Testis (tissue), 3 donors: Measurements from ENCODE around the gene EGFR. TPM values are rescaled to one million over a fixed set of nuclear protein-coding genes. Genes with fewer than 3 reads are reported as not detected.

Experiments
- DNase-seq: peaks from one replicate; pipeline ENCODE4 v3.0.0-alpha.2; 2019
- H3K27ac ChIP-seq, 2 donors: fragments of 200-600 bp; sonication (generic); one replicate each; pipeline ENCODE4 v1.5.1; 2019
- H3K27me3 ChIP-seq: fragments of 200-600 bp; sonication (generic); one replicate; pipeline ENCODE4 v1.5.1; 2019
- H3K36me3 ChIP-seq: fragments of 200-600 bp; sonication (generic); one replicate; pipeline ENCODE4 v1.5.1; 2017; ENCODE audit warnings: low read depth; ENCODE audit errors: missing control alignments
- H3K4me1 ChIP-seq: fragments of 200-600 bp; sonication (generic); one replicate; pipeline ENCODE4 v1.5.1; 2019
- H3K4me3 ChIP-seq, 2 donors: fragments of 200-600 bp; sonication (generic); one replicate each; pipeline ENCODE4 v1.5.1; 2017 to 2019
- H3K9me3 ChIP-seq: fragments of 200-600 bp; sonication (generic); one replicate; pipeline ENCODE4 v1.5.1; 2017
- CTCF ChIP-seq, 3 experiments: fragments of 450-650 bp in 2 of 3; fragments of 200-600 bp in 1 of 3; sonication (generic) in 1 of 3; IDR thresholded peaks; one replicate each; pipeline ENCODE4 v1.5.1; 2016 to 2019; ENCODE audit warnings: antibody characterized with exemption in 3 of 3, mild to moderate bottlenecking in 2 of 3, moderate library complexity in 1 of 3
- POLR2A ChIP-seq: fragments of 450-650 bp; IDR thresholded peaks from one replicate; pipeline ENCODE4 v1.6.1; 2017; ENCODE audit warnings: antibody characterized with exemption, mild to moderate bottlenecking, moderate library complexity
- WGBS, 2 donors: methylation state at CpG; one replicate each; pipeline ENCODE4 v1.1.5; 2018; 5-methylcytosine and 5-hydroxymethylcytosine counted together
- intact Hi-C: fragments of 100-400 bp; cut with DNase I; formaldehyde crosslinking; loops from one replicate; pipeline ENCODE4 v1.15.1; 2023; ENCODE audit warnings: low total_unique reads
- polyA plus RNA-seq: library from polyadenylated mRNA; stranded (reverse); fragments of 350-450 nt; fragmentation: Illumina TruSeq; extraction: RNeasy Lipid Tissue Mini Kit (QIAGEN cat#74804); gene quantifications from one replicate; pipeline ENCODE4 v1.2.3, GENCODE V29; 2014; ENCODE audit warnings: low read depth, low replicate concordance; ENCODE audit not compliant: insufficient read depth
- total RNA-seq, 2 donors: library from RNA; depleted of rRNA; stranded (reverse); fragments of >200 nt; gene quantifications; one replicate each; pipeline ENCODE4 v1.2.3, GENCODE V29; 2016

EGFR gene
- total and polyA plus RNA-seq, 3 donors from 2014 or later: 11.0 to 45.0 (median 18.2) TPM

GRCh38 chr7:55170335-55171069 is 151.7 kb downstream of the EGFR start:
- Histone ChIP-seq H3K4me1 (no peaks in the 10 kb centered on the region), H3K4me3 (no peak overlapping the region), H3K27ac (no peak overlapping the region), H3K27me3 (no peaks in the 10 kb centered on the region), H3K9me3 (no peaks in the 10 kb centered on the region), H3K36me3 (no peaks in the 10 kb centered on the region)
- 79 to 83% methylated on average over 11 of the region's 11 CpGs for WGBS, 2 donors
- intact Hi-C loops: no loop called here
- TF ChIP-seq CTCF (IDR thresholded peaks at IDR 0.05): no peak
- TF ChIP-seq POLR2A: no peak
- no peak for DNase-seq

GRCh38 chr7:55171157-55171556 is 152.3 kb downstream of the EGFR start:
- intact Hi-C loops: no loop called here
- H3K4me3 ChIP-seq: no peak overlapping the region
- DNase-seq: no peak
- no peak overlapping the region for H3K27ac ChIP-seq
- 90 to 93% methylated on average over 7 of the region's 7 CpGs for WGBS, 2 donors
- TF ChIP-seq CTCF (IDR thresholded peaks at IDR 0.05) (no peak), POLR2A (no peak)
- no peaks in the 10 kb centered on the region for H3K4me1 ChIP-seq
- H3K36me3 ChIP-seq: no peaks in the 10 kb centered on the region
- H3K9me3 ChIP-seq: no peaks in the 10 kb centered on the region
- H3K27me3 ChIP-seq: no peaks in the 10 kb centered on the region

- no peak for TF ChIP-seq POLR2A
- TF ChIP-seq CTCF (IDR thresholded peaks at IDR 0.05): no peak
- Histone ChIP-seq H3K27ac (no peak overlapping the region), H3K4me1 (peaks cover 4% of the 10 kb centered on the region), H3K4me3 (no peak overlapping the region), H3K27me3 (no peaks in the 10 kb centered on the region), H3K9me3 (no peaks in the 10 kb centered on the region), H3K36me3 (no peaks in the 10 kb centered on the region)
- no peak for DNase-seq
- intact Hi-C loops: no loop called here
- WGBS, 2 donors: 82 to 90% methylated on average over 5 of the region's 5 CpGs
These were observed 153.3 kb downstream of the EGFR start for GRCh38 chr7:55172161-55172560.

- TF ChIP-seq CTCF (IDR thresholded peaks at IDR 0.05) (no peak), POLR2A (no peak)
- no peaks in the 10 kb centered on the region for H3K36me3 ChIP-seq
- WGBS, 2 donors: 93 to 97% methylated on average over 19 to 25 of the region's 25 CpGs
- H3K4me1 ChIP-seq: peaks cover 12% of the 10 kb centered on the region
- no peaks in the 10 kb centered on the region for H3K27me3 ChIP-seq
- DNase-seq: no peak
- no peak overlapping the region for H3K27ac ChIP-seq
- H3K9me3 ChIP-seq: no peaks in the 10 kb centered on the region
- no peak overlapping the region for H3K4me3 ChIP-seq
- intact Hi-C loops: no loop called here
These were observed 154.2 kb downstream of the EGFR start for GRCh38 chr7:55172881-55173609.
